Fibroblast of the conjunctiva (primary cell): ENCODE results near the gene SCN4A.
"Not testable (repeated sequence)": the region's sequence is repeated elsewhere in the genome, so short reads cannot be mapped to it uniquely, and the experiment has no call there.

Experiments used
- DNase-seq: peaks from one replicate; pipeline ENCODE4 v3.0.0-alpha.2; 2010; ENCODE audit warnings: low read depth

Gene SCN4A

DNA sequence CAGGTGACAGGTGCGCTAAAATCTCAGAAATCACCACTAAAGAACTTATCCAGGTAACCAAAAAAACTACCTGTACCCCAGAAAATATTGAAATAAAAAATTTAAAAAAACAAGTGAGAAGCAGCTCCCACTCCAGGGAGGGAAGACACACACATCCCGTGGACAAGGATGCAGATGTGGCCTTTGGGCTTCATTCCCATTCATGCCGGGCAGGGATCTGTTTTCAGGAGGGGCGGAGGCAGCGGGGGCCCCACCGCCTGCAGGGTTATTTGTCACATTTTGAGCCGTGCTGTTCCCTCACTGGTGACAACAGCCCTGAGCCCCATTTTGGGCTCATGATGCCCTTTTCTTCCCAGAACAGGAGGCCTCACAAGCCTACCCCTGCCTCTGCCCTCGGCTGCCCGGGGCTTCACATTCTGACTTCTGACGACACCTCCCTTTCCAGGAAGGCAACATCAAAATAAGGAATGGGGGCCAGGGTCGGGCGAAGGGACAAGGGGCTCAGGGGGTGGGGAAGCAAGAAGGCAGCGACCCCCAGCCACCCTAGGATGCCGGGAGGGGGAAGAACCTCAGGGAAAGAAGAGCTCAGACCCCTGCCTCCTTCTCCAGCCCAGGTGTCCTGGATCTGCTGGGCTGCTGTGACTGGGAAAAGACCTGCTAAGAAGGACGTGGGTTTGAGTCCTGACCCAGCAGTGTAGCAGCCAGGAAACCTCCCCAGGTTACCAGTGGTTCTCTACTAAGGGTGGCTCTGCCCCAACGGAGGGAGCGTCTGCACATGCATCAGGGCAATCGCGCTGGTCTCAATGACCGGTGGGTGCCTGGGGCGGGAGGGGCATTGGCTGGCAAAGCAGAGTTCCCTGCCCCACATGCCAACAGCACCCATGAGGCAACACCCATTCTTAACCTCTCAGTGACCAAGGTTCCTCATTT is 38.3 kb downstream of the SCN4A start:
- DNase-seq, result no peak

DNA sequence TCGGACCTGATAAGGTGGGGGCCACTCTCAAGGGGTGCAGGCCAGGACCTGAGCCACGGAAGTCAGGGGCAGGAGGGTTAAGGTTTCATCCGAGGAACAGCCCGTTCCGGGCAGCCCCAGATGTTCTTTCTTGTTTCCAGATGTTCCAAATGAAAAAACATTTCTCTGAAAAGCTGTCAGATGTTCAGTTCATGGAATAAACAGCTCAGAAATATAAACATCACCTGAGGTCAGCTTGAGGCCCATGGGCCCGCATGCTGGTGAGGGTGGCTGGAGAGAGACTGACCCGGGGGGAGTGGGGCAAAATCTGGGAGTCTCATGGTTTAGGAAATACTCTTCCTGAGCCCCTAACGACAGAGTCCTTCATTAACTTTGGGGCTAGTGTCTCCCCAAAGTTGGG is 39.1 kb downstream of the SCN4A start:
- DNase-seq, result no peak

DNA sequence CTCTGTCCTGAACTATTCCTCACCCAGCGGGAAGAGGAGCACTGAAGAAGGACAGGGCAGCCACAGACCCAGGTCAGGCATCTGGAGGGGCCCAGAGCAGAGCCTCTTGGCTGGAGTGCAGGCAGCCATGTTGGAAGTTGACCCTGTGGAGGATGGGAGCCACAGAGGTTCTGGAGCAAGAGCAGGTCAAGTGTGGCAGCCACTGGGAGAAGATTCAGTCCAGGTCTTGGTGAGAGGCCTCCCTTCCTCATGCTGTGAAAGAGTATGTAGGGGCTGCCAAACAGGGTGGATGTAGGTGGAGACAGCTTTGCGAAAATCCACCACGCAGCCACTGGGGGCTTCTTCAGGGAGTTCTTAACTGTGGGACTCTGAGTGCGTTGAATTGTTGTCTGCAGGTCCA is 40.0 kb downstream of the SCN4A start:
- DNase-seq, result no peak

DNA sequence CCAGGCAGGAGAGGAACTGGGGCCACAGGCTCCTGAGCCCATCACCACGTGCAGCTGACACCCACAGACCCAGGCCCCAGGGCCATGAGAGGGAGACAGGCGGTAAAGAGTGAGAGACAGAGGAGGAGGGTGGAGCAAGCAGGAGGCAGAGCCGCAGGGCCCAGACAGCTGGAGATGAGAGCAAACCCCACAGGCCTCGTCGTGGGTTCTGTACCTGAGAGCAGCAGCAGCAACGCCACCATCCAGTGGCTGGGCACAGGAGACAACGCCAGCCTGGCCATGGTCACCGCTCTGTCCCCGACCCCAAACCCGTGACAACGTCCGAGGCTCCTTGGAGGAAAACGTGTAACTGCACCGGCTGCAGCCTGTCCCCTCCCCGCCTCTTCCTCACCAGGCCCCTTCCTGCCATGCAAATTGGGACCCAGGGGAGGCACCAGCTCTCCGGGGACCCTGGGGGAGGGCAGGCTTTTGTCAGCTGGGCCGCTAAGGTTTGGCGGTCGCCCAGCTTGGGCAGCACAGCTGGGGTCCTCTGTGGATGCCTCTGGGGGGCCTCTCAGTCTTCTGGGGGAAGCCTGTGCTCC is 40.6 kb downstream of the SCN4A start, which contains the start of gene CD79B:
TSS of gene CD79B (minus strand) at position 351 of the 581 bp plus-strand sequence. CDS start at position 281, 70 bp downstream.
- DNase-seq, result no peak

DNA sequence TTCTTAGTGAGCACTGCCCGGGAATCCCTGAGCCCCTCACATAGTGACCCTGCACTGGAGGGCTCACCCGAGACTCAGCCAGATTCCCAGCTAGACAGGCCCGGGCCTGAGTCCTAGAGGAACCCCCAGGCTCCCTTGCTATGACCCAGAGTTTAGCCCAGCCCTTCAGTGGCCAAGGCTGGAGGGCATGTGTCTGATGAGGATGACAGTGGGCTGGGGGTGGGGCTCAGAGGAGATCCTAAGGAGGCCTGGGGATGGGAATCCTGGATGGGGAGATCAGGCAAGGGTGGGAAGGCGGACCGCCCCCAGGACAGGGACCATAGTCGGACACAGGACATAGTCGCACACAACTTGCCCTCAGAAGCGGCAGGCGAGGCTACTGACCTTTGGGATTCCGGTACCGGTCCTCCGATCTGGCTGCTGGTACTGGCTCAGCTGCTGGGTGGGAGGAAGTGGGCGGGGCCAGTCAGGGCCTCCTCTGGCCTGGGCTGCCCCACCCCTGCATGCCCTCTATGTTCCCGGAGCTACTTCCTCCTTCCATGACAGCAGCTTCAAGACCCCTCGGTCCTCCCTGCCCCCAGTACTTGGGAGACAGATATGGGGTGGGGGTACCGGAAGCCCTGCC is 41.7 kb downstream of the SCN4A start:
- DNase-seq, result no peak

DNA sequence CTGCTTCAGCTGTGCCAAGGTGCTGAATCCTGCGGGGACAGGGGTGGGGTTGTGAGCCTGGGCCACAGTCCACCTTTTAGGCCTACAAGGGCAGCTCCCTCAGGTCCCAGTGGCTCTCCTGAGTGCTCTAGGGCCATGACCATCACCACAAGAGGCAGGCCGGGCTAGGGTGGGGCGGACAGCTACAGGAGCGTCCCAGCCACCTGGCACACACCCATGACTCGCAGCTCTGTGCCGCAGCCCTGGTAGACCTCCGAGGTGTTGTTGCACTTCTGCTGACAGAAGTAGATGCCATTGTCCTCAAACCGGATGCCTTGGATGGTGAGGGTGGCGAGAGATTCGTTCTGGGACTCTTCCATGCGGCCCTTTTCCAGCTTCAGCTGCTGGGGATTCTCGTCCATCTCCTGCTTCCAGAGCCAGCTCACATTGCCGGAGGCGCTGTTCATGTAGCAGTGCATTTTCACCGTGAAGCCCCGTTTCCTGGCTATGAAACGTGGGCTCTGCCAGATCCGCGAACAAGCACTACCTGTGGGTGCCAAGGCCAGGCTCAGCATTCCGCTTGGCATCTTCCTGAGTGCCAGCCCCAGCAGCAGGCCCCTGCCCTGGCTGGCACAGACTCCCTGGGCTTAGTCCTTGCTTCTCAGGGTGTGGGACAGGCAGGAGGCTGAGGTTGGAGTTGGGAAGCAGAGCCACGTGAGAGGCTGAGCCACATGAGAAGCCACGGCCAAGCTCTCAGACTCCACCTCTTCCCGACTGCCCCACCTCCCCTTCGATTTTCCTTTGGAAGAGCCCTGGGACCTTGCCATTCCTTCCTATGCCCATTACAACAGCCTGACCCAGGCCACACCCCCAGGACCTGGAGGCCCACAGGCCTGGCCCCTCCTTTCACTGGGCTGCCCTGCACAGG is 42.6 kb downstream of the SCN4A start:
- no peak for DNase-seq

DNA sequence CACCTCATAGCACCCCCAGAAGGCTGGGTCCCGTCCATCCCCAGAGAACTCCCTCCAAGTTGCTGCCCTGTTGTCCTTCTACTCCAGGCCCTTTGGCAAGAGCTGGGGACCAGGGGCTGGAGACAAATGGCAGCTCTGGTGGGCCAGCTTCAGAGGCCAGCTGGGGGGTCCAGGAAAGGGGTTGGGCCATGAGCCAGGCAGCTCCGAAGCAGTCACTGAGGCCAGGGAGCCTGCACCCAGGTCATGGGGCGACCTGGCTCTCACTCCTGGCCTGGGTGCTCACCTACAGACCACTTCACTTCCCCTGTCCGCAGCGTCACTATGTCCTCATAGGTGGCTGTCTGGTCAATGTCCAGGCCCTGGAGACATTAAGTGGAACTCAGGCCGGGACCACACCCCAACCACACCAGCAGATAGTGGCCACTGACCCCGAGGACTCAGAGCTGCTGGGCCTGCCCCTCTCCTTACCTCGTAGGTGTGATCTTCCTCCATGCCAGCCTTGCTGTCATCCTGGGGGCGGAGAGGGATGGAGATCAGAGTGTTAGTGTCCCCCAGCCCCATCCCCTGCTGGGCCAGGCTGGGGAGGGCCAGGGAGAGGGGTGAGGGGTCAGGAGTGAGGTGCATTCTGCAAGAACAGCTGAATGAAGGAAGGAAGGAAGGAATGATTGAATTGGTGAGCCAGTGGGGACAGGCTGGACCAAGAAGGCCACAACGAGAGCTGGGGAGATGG is 43.6 kb downstream of the SCN4A start:
- no peak for DNase-seq

DNA sequence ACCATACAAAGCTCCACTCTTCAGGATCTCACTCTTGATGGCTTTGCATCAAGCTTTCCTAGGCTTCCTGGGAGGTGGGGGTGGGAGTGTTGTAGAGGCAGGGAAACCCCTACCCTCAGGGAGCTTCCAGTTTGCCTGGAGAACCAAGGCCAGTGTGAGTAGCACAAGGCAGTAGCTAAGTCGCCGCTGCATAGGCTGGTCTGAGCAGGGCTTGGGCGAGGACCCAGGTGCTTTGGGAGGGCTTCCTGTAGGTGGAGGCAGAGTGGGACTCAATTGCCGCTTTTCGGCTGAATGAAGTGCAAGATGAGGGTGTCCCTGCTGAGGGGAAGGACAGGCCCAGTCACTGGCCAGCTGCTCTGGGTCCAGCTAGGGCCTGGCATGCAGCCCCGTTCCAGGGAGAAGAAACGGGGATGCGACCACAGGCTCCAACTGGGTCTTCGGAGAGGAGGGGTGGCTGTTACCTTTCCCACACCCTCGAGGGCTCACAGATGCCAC is 44.5 kb downstream of the SCN4A start:
- DNase-seq, result no peak

DNA sequence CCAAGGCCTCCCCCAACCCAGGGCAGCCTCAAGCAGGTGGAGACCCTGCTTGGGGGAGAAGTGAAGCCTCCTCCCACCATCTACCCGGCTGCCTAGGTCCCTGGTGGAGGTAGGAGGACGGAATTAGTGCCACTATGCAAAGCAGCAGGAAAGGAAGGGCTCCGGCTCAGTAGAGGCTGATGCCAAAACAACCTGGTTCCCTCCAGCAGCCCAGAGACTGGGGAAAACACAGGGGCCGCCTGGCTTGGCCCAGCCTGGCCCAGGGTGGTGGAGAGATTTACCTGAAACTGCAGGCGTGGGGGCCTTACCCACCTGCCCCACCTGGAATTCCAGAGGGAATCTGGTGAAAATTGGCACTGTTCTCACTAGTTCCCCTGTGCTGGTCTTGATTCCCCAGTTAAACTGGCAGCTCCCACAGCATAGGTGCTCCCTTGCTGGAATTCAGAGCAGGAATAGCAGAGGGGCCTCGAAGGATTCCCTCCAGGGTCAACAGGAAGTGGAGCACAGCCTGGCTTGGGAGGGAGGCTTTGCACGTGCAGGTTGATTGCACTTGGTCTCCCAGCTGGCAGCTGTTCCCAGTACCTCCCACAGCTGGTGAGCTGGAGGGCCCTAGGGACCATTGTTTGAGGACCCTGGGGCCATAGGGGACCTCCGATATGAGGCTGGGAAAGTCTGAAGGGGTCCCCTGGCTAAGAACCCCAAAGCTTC is 45.1 kb downstream of the SCN4A start:
- no peak for DNase-seq

DNA sequence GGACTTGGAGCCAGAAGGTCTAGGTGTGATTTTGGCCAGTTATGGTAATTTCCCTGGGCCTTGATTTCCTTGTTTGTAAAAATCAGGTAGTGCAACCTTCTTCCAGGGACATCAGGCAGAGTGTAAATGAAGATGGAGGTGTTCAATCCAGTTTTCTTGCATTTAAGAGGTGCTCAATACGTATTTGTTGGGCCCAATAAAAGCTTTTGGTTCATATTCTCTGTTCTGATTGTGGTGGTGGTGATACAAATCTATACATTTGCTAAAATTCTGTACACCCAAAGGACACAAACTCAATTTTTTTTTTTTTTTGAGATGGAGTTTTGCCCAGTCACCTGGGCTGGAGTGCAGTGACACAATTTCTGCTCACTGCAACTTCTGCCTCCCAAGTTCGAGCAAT is 46.6 kb downstream of the SCN4A start:
- DNase-seq, result no peak

DNA sequence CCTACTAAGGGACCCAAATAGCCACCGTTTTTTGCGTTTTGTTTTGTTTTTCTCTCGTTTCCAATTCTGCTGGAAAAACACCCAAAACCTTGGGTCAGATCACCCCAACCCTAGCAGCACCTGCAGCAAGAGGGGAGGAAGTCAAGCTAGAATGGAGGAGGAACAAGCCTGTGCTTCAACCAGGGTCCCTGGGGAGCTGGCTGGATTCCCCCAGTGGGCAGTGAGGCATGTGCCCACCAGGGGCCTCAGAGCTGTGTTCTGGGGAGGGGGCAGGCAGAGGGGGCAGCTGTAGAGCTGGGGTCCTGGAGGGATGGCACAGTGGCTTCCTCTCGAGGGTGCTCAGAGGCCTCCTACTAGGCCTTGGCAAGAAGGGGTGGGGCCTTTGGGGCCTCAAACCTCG is 47.1 kb downstream of the SCN4A start:
- DNase-seq, result no peak

DNA sequence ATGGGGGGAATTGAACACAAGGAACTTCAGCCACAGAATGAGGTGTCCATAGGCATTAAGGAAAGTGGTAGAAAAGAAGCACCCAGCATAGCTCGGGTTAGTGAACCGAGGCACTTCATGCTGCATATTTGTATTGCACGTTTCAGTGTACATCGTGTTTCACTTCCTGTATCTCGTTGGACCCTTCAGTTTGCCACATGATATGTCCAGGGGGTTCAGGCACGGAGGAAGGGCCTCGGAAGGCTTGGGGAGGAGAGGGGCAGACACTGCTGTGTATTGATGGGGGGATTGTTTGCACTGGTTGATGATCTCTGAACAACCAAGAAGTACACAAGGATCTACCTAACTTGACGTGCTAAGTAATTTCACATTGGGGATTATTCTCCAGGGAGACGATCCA is 50.3 kb downstream of the SCN4A start:
- DNase-seq, result not testable (repeated sequence)

DNA sequence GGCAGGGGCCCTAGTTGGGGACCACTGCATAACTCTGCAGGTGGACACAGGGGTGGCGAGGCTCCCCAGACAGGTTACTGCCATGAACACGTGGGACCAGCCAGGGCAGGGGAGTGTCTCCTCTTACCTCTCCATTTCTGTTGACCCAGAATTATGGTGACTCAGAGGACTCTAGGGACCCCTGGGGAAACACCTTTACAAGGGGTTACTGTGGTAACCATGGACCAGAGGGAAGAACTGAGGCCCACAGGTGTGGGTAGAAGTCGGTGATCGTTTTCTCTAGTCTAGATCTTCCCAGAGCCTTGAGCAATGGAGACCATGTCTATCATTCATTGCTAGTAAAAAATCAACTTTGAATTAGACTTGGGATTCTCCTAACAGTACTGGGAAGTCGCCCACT is 51.9 kb downstream of the SCN4A start:
- not testable (repeated sequence) for DNase-seq

DNA sequence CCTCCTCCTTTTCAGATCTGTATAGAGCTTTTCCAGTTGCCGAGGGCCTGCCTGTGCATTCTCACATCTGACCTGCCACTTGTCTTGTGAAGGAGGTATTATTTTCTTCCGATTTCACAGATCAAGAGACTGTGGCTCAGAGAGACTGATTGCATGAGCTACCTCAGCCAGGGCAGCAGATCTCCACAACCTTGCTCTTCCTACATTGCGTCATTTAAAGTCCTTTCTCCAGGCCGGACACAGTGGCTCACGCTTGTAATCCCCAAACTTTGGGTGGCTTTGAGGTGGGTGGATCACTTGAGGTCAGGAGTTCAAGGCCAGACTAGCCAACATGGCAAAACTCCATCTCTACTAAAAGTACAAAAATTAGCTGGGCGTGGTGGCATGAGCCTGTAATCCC is 52.7 kb downstream of the SCN4A start:
- DNase-seq, result not testable (repeated sequence)

DNA sequence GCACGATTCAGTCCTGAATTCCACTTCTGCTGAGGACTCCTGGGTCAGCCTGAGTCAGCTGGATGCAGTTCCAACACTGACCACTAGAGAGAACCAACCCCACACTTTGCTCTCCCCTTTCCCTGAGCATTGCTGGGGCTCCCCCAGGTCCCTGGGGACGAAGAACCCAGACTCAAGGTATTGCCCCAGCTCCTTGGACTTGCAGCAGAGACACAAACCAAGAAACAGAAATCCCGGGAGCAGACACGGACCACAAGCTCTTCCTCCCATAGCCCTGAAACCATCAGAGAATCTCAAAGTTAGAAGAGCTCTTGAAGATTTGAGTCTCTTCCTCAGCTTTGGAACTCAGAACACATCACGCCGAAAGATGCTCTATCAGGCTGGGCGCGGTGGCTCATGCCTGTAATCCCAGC is 53.4 kb downstream of the SCN4A start:
- peak; percentile 35 for DNase-seq

DNA sequence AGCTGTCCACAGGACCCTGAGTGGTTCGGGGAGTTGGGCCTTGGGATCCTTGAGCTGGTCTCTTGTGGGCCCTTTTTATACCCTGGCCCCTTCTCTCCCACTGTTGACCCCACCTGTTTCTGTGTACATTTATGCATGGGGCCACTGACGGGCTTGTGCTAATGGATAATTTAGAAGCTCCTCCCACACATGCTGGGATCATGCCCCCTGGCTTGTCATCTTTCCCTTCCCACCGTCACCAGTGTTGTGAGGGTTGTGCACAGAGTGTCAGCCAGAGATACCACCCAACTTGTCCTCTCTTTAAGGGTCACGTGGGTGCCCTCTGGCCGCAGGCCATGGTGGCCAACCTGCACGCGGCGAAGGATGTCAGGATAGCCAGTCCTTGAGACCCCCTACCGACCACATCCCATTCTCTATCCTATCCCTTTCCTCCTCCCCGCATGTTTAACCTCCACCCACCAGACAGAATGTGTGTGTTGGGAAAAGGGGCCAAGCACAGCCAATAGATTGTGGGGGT is 53.9 kb downstream of the SCN4A start, which contains the start of gene GH1:
TSS of gene GH1 (minus strand) at position 51 of the 517 bp plus-strand sequence. CDS start 63 bp downstream, outside the sequence.
- not testable (repeated sequence) for DNase-seq

DNA sequence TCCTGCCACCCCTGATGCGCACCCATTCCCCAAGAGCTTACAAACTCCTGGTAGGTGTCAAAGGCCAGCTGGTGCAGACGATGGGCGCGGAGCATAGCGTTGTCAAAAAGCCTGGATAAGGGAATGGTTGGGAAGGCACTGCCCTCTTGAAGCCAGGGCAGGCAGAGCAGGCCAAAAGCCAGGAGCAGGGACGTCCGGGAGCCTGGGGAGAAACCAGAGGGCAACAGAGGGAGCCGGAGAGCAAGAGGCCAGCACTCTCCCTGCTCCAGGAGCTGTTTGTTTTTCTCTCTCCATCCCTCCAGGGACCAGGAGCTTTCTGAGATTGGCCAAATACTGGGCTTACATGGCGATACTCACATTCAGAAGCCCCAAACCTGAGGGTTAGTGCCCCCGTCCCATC is 54.4 kb downstream of the SCN4A start:
- no peak for DNase-seq

DNA sequence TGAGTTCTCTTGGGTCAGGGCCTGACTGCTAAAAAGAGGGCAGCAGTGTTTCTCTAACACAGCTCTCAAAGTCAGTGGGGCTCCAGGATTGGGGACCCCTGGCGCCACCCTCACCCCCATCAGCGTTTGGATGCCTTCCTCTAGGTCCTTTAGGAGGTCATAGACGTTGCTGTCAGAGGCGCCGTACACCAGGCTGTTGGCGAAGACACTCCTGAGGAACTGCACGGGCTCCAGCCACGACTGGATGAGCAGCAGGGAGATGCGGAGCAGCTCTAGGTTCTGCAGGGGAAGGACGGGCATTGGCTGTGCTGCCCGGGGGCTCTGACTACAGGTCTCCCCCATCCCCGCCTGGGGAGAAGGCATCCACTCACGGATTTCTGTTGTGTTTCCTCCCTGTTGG is 55.1 kb downstream of the SCN4A start:
- DNase-seq, result no peak

DNA sequence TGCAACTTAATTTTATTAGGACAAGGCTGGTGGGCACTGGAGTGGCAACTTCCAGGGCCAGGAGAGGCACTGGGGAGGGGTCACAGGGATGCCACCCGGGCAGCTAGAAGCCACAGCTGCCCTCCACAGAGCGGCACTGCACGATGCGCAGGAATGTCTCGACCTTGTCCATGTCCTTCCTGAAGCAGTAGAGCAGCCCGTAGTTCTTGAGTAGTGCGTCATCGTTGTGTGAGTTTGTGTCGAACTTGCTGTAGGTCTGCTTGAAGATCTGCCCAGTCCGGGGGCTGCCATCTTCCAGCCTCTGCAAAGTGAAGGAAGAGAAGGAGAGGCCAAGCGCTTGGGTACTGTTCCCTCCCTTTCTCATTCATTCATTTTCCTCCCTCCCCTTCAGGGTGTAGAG is 55.5 kb downstream of the SCN4A start:
- not testable (repeated sequence) for DNase-seq

DNA sequence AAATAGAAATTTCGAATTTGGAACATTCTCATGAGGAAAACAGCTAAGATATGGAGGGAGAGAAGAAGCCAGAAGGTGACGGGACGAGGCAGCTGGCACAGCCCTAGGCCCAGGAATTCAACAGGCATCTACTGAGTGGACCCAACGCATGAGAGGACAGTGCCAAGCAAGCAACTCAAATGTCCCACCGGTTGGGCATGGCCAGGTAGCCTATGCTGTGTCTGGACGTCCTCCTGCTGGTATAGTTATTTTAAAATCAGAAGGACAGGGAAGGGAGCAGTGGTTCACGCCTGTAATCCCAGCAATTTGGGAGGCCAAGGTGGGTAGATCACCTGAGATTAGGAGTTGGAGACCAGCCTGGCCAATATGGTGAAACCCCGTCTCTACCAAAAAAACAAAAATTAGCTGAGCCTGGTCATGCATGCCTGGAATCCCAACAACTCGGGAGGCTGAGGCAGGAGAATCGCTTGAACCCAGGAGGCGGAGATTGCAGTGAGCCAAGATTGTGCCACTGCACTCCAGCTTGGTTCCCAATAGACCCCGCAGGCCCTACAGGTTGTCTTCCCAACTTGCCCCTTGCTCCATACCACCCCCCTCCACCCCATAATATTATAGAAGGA is 56.0 kb downstream of the SCN4A start:
- DNase-seq, result no peak
